GM19372 (cell line): ENCODE measurements around the gene HTRA3.

ENCODE experiments used
- ATAC-seq: cut with Tn5 transposase; IDR thresholded peaks from one replicate; pipeline ENCODE4 v1.9.1; 2021; ENCODE audit warnings: mild to moderate bottlenecking, low read depth, moderate library complexity; ENCODE audit not compliant: unreplicated experiment

Gene HTRA3

DNA sequence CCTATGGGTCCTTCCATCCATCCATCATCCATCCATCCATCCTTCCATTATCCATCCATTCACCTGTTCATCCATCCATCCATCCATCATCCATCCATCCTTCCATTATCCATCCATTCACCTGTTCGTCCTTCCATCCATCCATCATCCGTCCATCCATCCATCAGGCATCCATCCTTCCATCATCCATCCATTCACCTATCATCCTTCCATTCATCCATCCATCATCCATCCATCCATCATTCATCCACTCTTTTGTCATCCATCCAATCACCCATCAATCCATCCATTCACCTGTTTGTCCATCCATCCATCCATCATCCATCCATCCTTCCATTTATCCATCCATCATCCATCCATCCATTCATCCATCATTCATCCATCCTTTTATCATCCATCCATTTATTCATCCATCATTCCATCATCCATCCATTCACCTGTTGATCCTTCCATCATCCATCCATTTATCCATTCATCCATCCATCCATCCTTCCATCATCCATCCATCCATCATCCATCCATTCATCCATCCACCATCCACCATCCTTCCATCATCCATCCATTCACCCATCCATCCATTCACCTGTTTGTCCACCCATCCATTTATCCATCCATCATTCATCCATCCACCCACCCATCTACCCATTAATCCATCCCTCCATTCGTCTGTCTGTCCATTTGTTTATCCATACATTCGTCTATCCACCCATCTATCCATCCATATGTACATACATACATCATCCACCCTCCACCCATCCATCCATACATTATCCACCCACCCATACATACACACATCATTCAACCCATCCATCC is 35.7 kb upstream of the HTRA3 start:
- no peak for ATAC-seq

DNA sequence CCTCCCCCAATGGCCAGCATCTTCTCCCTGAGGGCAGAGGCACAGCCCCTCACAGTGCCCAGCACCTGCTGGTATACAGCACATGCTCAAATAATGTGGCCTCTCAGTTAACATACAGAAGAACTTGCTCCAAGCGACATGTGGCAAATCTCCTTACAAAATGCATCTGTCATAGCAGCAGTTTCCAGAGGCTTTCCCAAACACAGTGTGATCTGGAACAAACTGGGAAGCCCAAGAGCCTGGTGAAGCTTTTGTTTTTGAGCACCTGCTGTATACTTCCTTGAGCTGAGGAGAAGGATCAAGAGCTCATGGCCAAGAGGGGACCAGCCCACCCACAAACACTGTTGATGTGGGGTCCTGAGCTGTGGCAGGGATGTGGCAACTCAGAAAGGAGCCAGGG is 34.8 kb upstream of the HTRA3 start:
- no peak for ATAC-seq

DNA sequence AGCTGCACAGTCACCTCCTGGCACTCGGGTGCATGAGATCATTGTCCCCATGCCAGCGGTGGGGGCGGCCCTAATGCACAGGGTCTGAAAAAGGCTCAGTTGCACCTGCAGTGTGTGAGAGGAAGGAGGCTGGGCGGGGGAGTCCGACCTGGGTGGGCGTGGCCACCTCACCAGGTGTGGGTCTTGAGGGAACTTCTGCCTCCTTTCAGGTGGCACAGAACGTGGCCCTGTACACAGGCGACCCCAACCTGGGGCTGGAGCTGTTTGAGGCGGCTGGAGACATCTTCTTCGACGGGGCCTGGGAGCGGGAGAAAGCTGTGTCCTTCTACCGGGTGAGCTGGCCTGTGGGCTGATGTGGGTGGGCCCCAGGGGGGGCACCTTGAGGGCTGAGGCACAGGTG is 34.3 kb upstream of the HTRA3 start:
- no peak for ATAC-seq

DNA sequence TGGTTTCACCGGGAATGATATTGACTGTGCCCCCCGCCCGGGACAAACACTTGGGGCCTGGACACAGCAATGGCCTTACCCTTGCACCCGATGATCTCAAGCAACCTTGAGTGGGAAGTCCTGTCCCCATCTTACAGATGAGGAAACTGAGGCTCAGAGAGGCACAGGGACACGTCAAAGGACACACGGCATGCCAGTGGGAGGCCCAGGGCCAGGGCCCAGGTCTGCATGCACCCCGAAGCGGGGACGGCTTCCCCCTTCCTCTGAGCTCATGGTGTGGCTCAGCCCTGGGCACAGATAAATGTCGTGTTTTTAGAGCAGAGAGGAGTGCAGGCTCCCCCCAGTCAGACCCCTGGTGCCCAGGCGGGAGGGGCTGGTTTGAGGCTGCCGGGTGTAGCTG is 33.9 kb upstream of the HTRA3 start:
- ATAC-seq = no peak

DNA sequence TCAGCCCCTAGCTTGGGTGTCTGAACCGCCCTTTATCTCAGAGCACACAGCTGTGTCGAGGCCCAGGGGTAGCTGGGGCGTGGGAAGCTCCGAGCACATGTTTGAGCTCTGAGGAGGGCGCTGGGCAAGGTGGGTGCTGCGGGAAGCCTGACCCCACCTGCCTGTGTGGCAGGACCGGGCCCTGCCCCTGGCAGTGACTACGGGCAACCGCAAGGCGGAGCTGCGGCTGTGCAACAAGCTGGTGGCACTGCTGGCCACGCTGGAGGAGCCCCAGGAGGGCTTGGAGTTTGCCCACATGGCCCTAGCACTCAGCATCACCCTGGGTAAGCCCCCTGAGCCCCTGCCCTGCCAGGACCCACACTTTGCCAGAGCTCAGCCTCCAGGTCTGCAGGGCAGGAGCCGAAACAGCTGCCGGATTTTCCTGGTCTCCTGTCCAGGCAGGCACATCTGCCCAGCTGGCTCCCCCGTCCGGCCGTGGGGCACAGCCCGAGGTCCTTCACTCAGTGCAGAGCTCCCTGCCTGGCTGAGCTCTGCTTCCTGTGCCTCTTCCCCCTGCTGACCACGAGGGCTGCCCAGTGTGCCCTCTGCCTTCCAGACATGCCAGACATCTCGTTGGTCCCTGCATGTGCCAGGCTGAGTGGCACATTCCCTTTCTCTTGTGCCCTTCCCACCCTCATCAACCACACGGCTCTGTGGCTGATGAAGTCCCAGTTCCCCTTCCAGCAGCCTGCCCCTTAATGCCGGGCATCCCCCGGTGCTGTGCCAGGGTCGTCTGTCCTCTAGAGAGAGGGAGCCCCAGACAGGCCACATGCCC is 33.2 kb upstream of the HTRA3 start:
- no peak for ATAC-seq

DNA sequence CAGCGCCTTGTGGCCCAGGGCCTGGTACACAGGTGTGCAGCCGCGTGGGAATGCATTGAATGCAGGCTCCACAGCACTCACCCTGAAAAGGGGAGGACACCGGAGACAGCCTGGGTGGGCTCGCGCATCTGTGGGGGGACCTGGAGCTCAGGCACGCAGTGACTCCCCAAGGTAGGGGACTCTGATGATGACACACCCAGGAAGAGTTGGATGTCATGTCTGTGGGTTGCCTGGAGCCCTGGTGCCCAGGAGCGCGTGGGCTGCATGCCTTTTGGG is 32.7 kb upstream of the HTRA3 start:
- no peak for ATAC-seq

DNA sequence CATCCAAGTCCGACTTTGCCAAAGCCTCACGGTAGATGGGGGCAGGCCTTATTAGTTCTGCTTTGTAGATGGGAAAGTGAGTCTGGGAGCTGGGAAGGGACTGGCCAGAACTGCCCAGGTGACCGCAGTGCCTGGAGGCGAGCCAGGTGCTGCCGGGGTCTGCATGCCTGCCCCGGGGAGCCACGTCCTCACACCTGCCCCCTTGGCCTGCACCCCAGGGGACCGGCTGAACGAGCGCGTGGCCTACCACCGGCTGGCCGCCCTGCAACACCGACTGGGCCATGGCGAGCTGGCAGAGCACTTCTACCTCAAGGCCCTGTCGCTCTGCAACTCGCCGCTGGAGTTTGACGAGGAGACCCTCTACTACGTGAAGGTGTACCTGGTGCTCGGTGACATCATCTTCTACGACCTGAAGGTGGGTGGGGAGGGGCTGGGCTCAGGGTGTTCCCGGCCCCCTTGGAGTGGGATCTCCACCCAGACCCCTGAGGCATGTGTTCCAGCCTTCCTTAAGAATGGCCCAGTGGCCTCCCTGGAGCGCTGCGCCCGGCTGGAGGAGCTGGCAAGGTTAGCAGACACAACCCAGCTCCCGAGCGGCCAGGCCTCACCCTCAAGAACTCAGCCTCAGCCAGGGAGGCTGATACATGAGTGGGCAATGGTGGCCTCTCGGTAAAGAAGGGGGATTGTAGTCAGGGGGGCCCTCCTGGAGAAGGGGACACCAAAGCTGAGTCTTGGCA is 32.1 kb upstream of the HTRA3 start:
- no peak for ATAC-seq

DNA sequence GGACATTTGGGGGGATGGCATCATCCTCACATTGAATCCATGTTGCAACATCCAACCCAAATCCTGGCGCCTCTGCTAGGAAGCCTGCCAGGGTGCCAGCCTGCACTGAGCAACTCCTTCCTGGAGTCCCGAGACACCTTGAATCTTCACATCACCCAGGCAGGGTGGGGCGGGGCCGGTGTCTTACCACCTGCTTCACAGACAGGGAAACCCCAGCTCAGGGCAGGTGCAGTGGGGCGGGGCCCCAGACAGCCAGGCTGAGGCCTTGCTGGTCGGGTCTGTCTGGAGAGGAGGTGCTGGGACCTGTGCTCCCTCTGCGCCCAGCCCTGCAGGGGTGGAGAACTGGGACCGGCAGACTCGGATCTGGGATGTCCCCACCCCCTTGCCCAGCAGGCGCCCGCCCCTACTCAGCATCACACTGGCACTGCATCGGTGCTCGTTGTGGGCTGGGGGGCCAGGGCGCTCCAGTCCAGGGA is 31.5 kb upstream of the HTRA3 start:
- ATAC-seq = no peak

DNA sequence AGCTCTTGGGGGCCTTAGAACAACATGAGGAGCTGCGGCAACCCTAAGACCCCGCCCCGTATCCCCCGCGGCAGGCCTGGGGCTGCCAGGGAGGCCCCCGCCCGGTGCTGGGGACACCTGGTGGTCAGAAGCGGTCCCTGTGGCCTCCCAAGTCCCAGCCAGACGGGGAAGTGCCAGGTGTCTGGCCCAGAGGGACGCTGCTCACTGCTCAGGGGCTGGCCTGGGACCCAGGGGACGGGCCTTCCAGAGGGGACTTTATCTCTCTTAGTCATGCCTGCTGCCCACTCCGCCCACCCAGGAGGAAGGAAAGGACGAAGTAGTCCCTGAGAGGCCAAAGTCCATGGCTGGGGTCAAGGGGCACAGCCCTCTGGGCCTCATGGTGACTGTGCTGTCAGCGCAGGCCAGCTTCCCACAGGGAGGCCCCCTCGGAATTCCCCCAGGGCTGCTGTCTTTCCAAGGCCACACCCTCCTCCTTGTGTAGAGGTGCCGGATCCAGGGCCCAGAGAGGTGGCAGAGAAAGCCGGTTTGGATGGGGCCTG is 31.0 kb upstream of the HTRA3 start:
- ATAC-seq = no peak

DNA sequence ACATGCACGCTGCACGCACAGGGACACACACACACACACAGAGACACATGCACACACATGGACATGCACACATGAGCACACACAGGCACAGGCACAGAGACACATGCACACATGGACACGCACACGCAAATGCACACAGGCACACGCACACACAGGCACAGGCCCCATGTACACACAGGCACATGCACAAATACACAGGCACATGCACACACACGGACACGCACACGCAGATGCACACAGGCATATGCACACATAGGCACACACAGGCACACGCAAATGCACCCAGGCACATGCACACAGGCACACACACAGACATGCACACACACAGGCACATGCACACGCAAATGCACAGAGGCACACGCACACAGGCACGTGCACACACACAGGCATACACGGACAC is 30.3 kb upstream of the HTRA3 start:
- ATAC-seq = no peak

DNA sequence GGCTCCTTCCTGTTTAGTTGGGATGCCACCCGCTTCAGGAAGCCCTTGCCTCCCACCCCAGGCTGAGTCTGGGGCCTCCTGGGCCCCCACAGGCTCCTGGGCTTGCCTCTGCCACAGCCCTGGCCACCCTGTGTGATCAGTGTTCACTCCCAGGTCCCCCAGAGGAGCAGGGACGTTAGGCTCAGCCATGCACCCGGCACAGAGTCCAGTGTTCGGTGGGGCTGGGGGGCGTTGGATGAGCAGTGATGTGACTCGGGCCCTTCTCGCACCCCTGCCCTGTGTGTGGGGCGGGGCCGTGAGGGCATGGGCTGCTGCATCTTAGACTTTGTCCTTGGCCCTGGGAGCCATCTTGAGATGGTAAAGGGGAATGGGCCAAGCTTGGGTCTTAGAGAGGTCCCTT is 29.9 kb upstream of the HTRA3 start:
- ATAC-seq = no peak

DNA sequence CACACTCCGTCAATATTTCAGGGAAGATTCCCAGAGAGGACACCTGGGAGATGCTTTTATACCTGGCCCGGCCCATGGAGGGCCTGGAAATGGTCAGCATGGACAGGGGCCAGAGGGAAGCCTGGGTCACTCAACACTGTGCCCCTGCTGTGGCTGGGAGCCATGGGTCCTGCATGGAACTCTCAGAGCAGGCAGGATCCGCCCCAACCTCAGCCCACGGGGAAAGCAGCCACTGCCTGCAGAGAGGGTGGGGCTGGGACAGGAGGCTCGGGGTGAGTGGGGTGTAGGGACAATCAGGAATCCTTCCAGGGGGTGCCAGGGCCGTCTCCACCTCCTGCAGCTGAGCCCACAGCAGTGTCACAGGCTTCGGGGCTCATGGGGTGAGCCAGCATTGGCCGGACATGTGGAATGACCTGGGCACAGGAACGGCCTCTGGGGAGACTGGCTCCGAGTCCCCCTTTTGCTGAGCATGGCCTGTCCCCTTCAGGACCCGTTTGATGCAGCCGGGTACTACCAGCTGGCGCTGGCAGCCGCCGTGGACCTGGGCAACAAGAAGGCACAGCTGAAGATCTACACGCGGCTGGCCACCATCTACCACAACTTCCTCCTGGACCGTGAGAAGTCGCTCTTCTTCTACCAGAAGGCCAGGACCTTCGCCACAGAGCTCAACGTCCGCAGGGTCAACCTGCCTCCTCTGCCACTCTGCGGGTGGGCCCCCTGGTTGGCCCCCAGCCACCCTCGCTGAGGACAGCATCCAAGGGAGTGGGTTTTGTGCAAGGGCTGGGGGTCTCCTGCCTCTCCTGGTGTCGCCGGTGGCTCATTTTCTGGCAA is 29.1 kb upstream of the HTRA3 start:
- no peak for ATAC-seq

DNA sequence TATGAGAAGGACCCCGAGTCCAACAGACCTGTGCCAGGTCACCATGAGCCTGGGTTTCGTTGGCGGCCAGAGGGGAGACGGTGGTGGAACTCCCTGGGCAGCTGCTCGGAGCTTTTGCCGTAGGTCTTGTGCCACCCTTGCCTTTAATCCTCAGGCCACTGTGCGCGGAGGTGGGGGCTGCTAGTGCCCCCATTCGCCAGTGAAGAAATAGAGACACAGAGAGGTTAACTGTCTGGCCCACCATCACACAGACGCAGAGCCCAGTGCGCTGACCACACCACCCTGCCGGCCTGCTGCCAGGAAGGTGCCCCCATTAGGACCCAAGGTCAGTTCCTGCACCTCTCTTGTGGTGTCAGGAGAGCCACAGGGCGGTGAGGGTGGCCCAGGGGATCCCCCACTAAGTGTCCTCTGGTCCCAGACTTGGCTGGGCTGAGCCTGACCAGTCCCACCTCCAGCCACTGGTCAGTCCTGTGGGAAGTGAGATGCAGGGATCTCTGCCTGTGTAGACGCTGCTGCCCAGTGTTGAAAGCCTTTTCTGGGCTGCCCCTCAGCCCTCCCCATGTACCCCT is 28.3 kb upstream of the HTRA3 start:
- ATAC-seq = no peak

DNA sequence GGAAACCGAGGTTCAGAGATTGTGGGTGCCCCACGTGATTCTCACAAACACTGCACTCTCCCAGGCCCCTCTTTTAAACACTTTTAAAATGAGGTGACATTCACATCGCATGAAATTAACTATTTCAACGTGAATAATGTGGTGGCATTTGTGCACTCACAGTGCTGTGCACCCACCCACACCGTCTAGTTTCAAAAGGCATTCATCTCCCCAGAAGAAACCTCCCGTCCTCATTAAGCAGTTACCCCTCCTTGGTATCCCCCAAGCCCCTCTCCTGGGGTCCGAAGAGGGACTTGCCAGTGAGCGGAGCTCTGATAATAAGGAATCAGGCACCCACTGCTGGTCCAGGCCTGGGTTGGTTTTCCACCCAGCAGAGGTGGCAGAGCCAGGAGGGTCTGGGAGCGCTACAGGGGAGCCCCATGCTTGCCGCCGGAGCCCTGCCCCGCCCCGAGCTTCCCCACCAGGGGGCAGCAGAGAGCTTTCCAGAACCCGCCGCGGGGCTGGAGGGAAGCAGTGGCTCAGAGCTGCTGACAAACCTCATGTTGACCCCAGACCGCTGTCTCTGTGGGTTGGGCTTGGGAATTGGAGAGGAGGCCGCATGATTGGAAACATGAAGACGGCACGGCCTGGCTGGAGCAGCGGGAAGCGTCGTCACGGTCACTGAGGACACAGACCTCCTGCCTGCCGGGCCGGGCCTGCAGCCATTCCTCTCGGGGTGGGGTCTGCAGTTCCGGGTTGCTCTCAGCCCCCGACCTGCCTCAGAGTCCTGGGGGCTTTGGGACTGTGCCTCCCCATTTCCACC is 27.5 kb upstream of the HTRA3 start:
- ATAC-seq = peak; percentile 81

DNA sequence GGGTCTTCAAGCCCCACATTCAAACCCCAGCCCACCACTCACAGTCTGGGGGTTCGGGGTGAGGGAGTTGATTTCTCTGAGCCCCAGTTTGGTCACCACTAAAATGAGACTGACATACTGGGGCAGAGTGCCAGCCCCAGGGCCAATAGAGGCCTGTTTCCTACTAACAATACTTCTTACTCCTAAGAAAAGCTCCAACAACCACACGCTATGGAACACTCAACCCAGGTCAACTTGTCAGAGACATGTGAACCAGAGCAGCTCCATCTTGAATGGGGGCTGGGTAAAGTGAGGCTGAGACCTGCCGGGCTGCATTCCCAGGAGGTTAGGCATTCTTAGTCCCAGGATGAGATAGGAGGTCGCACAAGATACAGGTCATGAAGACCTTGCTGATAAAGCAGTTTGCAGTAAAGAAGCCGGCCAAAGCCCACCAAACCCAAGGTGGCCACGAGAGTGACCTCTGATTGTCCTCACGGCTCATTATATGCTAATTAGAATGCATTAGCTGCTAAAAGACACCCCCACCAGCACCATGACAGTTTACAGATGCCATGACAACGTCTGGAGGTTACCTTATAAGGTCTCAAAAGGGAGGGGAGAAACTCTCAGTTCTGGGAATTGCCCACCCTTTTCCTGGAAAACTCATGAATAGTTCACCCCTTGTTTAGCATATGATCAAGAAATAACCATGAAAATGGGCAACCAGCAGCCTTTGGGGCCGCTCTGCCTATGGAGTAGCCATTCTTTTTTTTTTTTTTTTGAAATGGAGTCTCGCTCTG is 26.6 kb upstream of the HTRA3 start:
- no peak for ATAC-seq

DNA sequence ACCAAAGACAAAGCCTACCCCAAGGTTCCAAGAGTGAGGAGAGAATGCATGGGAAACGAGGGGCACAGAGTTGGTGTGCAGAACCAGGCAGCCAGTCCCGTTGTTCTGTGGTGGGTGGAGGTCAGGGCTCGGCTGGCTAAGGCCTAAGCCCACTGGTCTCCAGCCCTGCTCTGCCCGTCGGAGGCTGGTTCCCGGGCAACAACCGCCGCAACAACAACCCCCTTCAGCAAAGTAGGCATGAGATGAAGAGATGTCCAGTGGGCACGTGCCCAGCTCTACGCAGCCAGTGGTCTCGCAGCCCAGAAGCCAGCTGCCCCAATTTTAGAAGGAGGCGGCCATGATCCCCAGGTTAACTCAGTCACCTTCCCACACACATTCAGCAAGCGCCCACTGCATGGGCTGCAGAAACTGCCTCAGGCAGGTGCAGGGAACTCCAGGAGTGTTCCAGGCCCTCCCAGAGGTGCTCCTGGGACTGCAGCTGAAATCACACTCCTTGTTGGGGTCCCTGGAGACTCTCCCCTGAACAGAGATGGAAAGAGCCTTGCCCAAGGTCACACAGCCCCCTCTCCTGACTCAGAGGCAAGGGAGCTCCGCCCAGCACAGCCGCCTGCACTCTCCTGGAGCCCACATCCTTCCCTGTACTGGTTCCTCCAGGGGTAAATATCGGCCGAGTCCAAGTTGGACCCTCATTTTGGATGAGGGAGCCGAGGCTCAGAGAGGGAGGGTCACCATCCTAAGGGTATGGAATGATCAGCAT is 25.4 kb upstream of the HTRA3 start:
- no peak for ATAC-seq

DNA sequence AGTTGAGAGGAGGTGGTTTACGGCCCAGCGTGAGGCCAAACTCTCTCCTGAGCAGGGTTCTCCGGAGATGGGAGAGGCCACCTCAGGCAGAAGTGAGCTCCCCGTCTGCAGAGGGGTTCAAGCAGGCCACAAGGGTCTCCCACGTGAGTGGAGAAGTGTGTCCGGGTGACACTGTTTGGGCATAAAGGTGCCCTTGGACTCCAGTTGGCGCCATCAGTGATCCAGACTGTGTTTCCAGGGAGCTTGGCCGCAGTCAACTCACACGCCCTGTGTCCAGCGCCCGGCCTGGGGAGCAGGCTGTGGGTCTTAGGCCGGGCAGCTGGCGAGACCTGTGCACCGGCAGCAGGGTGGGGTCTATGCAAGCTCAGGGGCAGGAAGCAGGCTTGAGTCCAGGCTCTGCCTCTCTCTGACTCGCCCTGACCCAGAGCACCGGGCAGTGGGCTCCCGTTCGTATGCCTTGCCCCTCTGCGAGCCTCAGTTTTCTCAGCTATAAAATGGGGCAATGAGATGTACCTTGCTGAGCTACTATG is 24.6 kb upstream of the HTRA3 start:
- ATAC-seq = no peak
